ACHN (cell line): Measurements from ENCODE around the gene REEP3.
A peak's percentile ranks its signal among the peaks of the same experiment; 100 is the strongest.

ENCODE experiments used
- DNase-seq: peaks from one replicate; pipeline ENCODE4 v3.0.0-alpha.2; 2015
- in situ Hi-C: cut with HindIII; loops from 2 replicates; pipeline ENCODE4 v1.10.0; 2017; ENCODE audit warnings: low sequenced_read_pairs, low pct_ligation_motif_present, low pct_unique_long_range_greater_than_20kb

Gene REEP3

DNA sequence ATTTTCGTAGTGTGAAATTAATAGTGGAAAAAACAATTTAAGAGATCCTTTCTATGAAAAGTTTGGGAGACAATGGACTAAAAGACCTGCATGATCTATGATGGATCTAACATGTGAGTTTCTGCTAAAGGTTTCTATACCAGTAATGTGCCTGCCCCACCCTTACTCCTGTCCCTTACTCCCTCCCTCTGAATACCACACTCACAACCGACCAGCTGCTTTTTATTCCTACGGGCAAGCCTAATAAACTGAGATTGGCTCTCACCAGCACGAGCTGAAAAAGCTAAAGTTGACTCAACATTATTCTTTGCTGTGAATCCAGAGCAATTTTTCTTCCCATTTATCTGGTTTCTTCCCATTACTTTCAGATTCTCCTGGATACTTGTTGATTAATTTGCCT lies 17.8 kb upstream of the REEP3 start:
- in situ Hi-C loops = no loop called here
- DNase-seq = no peak

DNA sequence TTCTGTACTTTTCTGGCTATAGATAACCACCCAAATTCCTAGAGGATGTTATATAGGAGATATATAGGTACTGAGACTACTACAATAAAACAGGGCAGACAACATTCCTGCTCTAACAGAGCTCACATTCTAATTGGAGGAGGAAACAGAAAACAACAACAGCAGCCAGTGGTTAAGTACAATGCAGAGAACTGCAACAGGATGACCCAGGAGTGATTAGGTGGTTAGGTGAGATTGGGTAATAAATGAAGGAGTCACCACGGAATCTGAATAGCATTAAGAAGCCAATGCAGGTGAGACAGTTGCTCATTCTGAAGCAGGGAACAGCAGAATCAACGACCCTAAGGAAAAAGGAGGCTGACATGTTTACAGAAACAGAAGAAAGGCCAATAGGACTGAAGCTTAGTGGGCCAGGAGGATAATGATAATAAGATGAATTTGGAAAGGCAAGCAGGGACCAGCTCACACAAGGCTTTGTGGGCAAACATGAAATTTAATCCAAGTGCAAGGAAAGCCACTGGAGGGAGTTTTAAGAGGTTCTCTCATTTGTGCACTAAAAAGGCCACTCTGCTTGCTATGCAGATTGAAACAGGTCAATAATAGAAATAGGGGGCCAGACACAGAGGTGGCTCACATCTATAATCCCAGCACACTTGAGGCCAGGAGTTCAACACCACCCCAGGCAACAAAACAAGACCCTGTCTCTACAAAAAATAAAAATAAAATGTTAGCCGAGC lies 16.9 kb upstream of the REEP3 start:
- DNase-seq = no peak
- in situ Hi-C loops = no loop called here

- DNase-seq = no peak
- in situ Hi-C loops = no loop called here
Measured at GRCh38 chr10:63505562-63505961, 15.6 kb upstream of the REEP3 start.

GRCh38 chr10:63506554-63506953 lies 14.6 kb upstream of the REEP3 start:
- in situ Hi-C loops = no loop called here
- DNase-seq = no peak

DNA sequence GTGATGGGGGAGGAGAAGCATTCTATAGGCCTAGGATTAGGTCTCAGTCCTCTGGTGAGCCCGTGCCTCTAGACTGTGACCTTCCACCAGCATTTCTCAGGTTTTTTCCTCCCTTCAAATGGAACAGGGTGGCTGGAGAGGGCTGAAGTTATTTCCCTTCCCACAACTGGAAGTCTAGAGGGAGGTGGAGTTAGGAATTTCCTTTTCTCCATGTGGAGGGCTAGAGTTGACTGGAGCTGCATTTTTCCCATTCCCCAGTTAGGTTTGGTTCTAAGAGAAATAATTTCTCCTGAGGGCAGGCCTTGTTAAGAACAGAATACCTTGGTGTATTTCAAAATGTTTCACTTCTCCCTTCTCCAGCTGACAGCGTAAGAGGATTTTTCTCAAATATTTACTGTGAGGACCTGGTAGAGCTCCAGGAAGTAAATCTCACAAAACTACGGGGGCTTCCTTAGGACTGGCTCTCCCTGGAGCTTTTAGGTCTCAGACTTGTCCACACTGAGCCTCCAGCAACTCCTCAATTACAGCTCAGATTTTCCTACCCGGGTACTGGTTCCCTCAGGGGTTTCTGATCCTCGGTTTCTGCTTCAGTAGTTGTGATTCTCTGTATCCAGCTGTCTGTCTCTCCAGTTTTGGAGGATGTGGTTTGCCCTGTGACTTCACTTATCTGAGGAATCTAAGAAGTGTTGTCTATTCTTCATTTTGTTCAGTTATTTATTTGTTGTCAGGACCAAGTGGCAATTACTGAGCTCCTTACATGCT lies 6.0 kb upstream of the REEP3 start:
- DNase-seq = peak; percentile 23
- in situ Hi-C loops = no loop called here

GRCh38 chr10:63516207-63516606 lies 5.0 kb upstream of the REEP3 start:
- in situ Hi-C loops = no loop called here
- no peak for DNase-seq

DNA sequence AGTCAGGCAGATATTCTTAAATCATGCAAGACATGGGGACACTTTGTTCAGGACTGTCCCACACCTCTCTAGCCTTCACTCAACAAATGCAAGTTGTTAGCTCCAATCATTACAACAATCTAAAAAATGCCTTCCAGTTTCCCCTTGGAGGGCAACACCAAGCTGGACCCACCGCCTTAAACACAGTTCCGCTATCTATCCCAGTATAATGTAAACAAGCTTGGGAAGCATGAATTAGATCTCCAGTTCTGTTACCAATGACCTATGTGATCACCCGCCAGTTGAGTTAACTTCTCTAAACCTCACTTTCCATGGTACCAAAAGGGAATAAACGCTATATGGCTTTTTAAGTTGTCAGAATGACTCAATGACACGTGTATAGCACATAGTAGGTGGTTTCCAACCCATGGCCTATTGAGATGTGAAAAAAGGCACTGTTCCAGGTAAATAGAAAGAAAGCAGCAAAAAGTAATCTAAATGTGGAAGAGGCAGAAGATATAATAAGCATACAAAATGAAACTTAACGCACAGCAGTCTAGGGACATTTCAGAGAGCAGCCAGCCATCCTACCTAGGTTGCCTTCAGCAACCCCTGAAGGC lies 2.4 kb upstream of the REEP3 start:
- in situ Hi-C loops = no loop called here
- DNase-seq = no peak

GRCh38 chr10:63521416-63522276 lies 445 bp downstream of the REEP3 start:
- in situ Hi-C loops = no loop called here
- DNase-seq = peak; percentile 82

GRCh38 chr10:63522277-63522687 lies 1.1 kb downstream of the REEP3 start:
- peak; percentile 58 for DNase-seq
- in situ Hi-C loops = no loop called here

GRCh38 chr10:63522995-63523394 lies 1.8 kb downstream of the REEP3 start:
- no peak for DNase-seq
- in situ Hi-C loops = no loop called here

DNA sequence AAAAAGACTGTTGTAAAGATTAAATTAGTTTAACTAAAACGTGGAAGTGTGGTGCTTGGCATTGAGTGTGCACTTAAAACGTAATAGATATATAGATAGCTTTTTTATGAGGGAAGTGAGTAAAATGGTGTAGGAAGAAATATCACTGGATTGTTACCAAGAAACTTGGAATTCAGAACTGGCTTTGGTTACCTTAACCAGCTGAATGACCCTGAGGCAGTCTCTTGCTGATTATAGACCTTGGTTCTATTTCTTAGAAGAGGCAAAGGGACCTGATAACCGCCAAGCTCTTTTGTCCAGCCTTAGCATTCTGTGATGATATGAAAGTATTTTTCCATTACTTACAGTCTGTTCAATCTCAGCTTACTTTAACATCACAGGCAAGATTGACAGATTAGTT lies 3.8 kb downstream of the REEP3 start:
- no peak for DNase-seq
- in situ Hi-C loops = no loop called here

- DNase-seq = no peak
- in situ Hi-C loops = no loop called here
Measured at GRCh38 chr10:63527401-63527800, 6.2 kb downstream of the REEP3 start.

DNA sequence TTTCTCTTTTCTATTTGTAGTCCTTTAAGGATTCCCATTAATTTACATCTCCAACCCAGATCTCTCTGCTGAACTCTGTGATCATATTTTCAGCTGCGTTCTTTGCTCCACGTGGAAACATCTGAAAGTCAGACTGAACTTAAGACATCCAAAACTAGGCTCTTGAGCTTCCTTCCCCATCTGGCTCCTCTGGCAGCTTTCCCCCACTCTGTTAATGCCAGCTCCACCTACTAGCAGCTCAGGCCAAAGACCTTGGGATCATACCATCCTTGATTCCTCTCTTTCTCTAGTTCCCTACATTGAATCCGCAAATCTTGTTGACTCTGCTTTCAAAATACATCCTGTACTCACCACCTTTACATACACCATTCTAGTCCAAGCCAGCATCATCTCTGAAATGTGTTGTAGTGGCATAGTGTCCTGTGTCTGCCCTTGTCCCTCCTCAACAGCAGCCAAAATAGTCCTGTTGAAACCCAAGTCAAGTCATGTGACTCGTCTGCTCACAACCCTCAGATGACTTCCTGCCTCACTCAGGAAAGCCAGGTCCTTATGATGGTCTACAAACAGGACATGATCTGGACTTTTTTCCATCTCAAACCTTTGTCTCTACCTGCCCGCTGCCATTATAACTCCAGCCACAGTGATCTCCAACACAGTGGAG lies 7.0 kb downstream of the REEP3 start:
- in situ Hi-C loops = no loop called here
- no peak for DNase-seq

GRCh38 chr10:63530409-63530808 lies 9.2 kb downstream of the REEP3 start:
- DNase-seq = no peak
- in situ Hi-C loops = no loop called here

DNA sequence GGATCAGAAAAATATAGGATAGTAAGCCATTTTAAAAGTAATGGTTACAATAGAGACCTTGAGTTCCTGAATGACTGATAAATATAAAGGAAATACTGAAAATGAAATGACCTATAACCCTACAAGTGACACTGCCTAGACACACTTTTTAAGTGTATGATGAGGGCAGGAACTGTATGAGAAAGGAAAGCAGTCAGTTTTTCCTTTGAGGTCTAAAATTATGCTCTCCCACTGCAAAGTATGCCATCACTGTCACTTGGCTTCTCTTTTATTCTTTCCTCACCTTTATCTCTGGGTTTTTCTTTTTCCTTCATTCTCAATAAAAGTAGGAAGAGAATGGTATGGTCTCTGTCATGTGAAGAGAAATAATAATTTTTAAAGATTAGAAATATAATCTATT lies 13.5 kb downstream of the REEP3 start:
- in situ Hi-C loops = no loop called here
- DNase-seq = no peak

DNA sequence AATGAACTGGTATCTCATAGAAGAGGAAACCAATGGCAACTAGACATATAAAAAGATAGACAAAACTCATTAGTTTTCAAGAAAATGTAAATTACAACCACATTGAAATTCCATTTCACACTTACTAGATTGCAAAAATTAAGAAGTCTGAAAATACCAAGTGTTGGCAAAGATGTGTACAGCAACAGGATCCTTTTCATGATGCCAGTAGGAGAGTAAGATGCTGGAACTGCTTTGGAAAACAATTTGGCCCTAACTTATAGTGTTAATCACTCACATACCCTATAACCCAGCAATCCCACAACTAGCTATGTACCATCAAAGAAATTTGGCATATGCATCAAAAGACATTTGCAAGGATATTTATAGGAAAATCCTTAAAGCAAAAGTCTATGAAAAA lies 15.5 kb downstream of the REEP3 start:
- no peak for DNase-seq
- in situ Hi-C loops = no loop called here

- DNase-seq = no peak
- in situ Hi-C loops = no loop called here
Measured at GRCh38 chr10:63537536-63537935, 16.3 kb downstream of the REEP3 start.

DNA sequence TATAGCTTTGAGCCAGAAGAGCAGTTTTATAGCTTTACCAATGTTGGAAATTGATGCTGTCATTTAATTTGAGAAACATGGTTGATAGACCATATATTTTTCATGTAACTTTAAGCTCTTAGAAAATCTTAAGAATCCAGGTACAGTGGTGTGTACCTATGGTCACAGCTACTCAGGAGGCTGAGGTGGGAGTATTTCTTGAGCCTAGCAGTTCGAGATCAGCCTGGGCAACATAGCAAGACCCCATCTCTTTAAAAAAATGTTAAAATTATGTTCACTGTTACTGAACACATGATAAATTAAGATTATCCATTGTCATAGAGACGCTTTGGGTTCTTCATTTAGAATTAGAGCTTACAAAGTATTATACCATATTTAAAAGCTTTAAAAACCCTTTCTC lies 18.2 kb downstream of the REEP3 start:
- no peak for DNase-seq
- in situ Hi-C loops = no loop called here
